HEK293 (cell line): ENCODE data around the gene AXL.

Experiments used
- CTCF ChIA-PET: fragments of 350-600 bp; formaldehyde crosslinking; extraction: SDS; loops from one replicate; lab custom pipeline; 2021; ENCODE audit warnings: antibody characterized with exemption; lab: Yijun Ruan, JAX
- POLR2A ChIA-PET: fragments of 300-600 bp; formaldehyde crosslinking; extraction: SDS; loops from one replicate; lab custom pipeline; 2020; ENCODE audit warnings: antibody characterized with exemption, inconsistent platforms; lab: Yijun Ruan, JAX
- H3K27ac ChIP-seq: fragments of 200-500 bp; sonication (Bioruptor generic); 2 replicates; pipeline ENCODE4 v1.5.1; 2014; ENCODE audit warnings: low read depth, low read length, control low read depth, inconsistent platforms; ENCODE audit errors: extremely low read depth
- H3K36me3 ChIP-seq, 2 experiments: fragments of 200-500 bp in 1 of 2; sonication (Bioruptor generic) in 1 of 2; 1 replicate in 1 of 2; 2 replicates in 1 of 2; pipeline ENCODE4 v1.5.1; 2014 to 2017; ENCODE audit warnings: inconsistent platforms in 2 of 2, low read length in 2 of 2; ENCODE audit not compliant: control insufficient read depth in 2 of 2, insufficient read depth in 1 of 2
- H3K4me1 ChIP-seq: fragments of 200-500 bp; sonication (Bioruptor generic); 2 replicates; pipeline ENCODE4 v1.5.1; 2014; ENCODE audit warnings: mild to moderate bottlenecking, low read length, inconsistent platforms; ENCODE audit not compliant: control insufficient read depth, insufficient read depth
- H3K4me3 ChIP-seq: 2 replicates; pipeline ENCODE4 v1.5.1; 2011; ENCODE audit warnings: low read depth, mild to moderate bottlenecking, control low read depth, low read length, moderate library complexity
- H3K9me3 ChIP-seq: fragments of 200-500 bp; sonication (Bioruptor generic); 2 replicates; pipeline ENCODE4 v1.5.1; 2014; ENCODE audit warnings: low read depth, low read length, inconsistent platforms; ENCODE audit not compliant: control insufficient read depth, insufficient read depth
- EGR2 ChIP-seq: fragments of 450-650 bp; formaldehyde crosslinking; IDR thresholded peaks from 2 replicates; pipeline ENCODE4 v1.5.1; 2016; ENCODE audit warnings: low read depth, missing biosample characterization, missing genetic modification characterization
- GFI1B ChIP-seq: fragments of 450-650 bp; formaldehyde crosslinking; IDR thresholded peaks from 2 replicates; pipeline ENCODE4 v1.5.1; 2016; ENCODE audit warnings: missing biosample characterization, missing genetic modification characterization
- GLIS1 ChIP-seq: fragments of 450-650 bp; formaldehyde crosslinking; IDR thresholded peaks from 2 replicates; pipeline ENCODE4 v1.5.1; 2016; ENCODE audit warnings: missing biosample characterization, missing genetic modification characterization
- IKZF3 ChIP-seq: fragments of 450-650 bp; IDR thresholded peaks from 2 replicates; pipeline ENCODE4 v1.5.0; 2018; ENCODE audit warnings: missing biosample characterization, mild to moderate bottlenecking, missing genetic modification characterization, moderate library complexity
- KLF16 ChIP-seq: fragments of 450-650 bp; formaldehyde crosslinking; IDR thresholded peaks from 2 replicates; pipeline ENCODE4 v1.5.1; 2017; ENCODE audit warnings: missing biosample characterization, missing genetic modification characterization
- OVOL3 ChIP-seq: fragments of 450-650 bp; formaldehyde crosslinking; IDR thresholded peaks from 2 replicates; pipeline ENCODE4 v1.5.1; 2016; ENCODE audit warnings: missing biosample characterization, missing genetic modification characterization
- TRIM28 ChIP-seq: IDR thresholded peaks from 2 replicates; pipeline ENCODE4 v1.6.1; 2011; ENCODE audit warnings: low read length, control low read depth, borderline replicate concordance
- ZBTB17 ChIP-seq: fragments of 450-650 bp; formaldehyde crosslinking; IDR thresholded peaks from 2 replicates; pipeline ENCODE4 v1.5.1; 2016; ENCODE audit warnings: missing biosample characterization, missing genetic modification characterization
- ZBTB21 ChIP-seq: fragments of 450-650 bp; formaldehyde crosslinking; IDR thresholded peaks from 2 replicates; pipeline ENCODE4 v1.5.1; 2017; ENCODE audit warnings: missing biosample characterization, missing genetic modification characterization
- ZNF10 ChIP-seq: fragments of 450-650 bp; formaldehyde crosslinking; IDR thresholded peaks from 2 replicates; pipeline ENCODE4 v1.5.1; 2017; ENCODE audit warnings: missing biosample characterization, missing genetic modification characterization
- ZNF121 ChIP-seq: fragments of 450-650 bp; formaldehyde crosslinking; IDR thresholded peaks from 2 replicates; pipeline ENCODE4 v1.5.1; 2016; ENCODE audit warnings: missing biosample characterization, missing genetic modification characterization
- ZNF146 ChIP-seq: fragments of 450-650 bp; formaldehyde crosslinking; IDR thresholded peaks from 2 replicates; pipeline ENCODE4 v1.5.1; 2016; ENCODE audit warnings: missing biosample characterization, missing genetic modification characterization
- ZNF155 ChIP-seq: fragments of 450-650 bp; formaldehyde crosslinking; IDR thresholded peaks from 2 replicates; pipeline ENCODE4 v1.5.1; 2016; ENCODE audit warnings: missing biosample characterization, missing genetic modification characterization
- ZNF175 ChIP-seq: fragments of 450-650 bp; formaldehyde crosslinking; IDR thresholded peaks from 2 replicates; pipeline ENCODE4 v1.5.1; 2016; ENCODE audit warnings: missing biosample characterization, missing genetic modification characterization
- ZNF19 ChIP-seq: fragments of 450-650 bp; formaldehyde crosslinking; IDR thresholded peaks from 2 replicates; pipeline ENCODE4; 2016; ENCODE audit warnings: missing biosample characterization, missing genetic modification characterization, low read depth
- ZNF239 ChIP-seq: fragments of 450-650 bp; formaldehyde crosslinking; IDR thresholded peaks from 2 replicates; pipeline ENCODE4 v1.5.1; 2016; ENCODE audit warnings: missing biosample characterization, missing genetic modification characterization
- ZNF248 ChIP-seq: fragments of 450-650 bp; formaldehyde crosslinking; IDR thresholded peaks from 2 replicates; pipeline ENCODE4 v1.5.1; 2017; ENCODE audit warnings: missing biosample characterization, missing genetic modification characterization
- ZNF311 ChIP-seq: fragments of 450-650 bp; formaldehyde crosslinking; IDR thresholded peaks from 2 replicates; pipeline ENCODE4 v1.5.1; 2017; ENCODE audit warnings: missing biosample characterization, missing genetic modification characterization, borderline replicate concordance
- ZNF341 ChIP-seq: fragments of 450-650 bp; formaldehyde crosslinking; IDR thresholded peaks from 2 replicates; pipeline ENCODE4; 2016; ENCODE audit warnings: low read depth, missing biosample characterization, missing genetic modification characterization
- ZNF354C ChIP-seq: fragments of 450-650 bp; formaldehyde crosslinking; IDR thresholded peaks from 2 replicates; pipeline ENCODE4 v1.5.1; 2016; ENCODE audit warnings: missing biosample characterization, missing genetic modification characterization, low read depth, borderline replicate concordance
- ZNF394 ChIP-seq: fragments of 450-650 bp; formaldehyde crosslinking; IDR thresholded peaks from 2 replicates; pipeline ENCODE4 v1.5.1; 2016; ENCODE audit warnings: missing biosample characterization, missing genetic modification characterization, mild to moderate bottlenecking, moderate library complexity, borderline replicate concordance
- ZNF423 ChIP-seq: fragments of 450-650 bp; formaldehyde crosslinking; IDR thresholded peaks from 2 replicates; pipeline ENCODE4 v1.5.1; 2016; ENCODE audit warnings: missing biosample characterization, missing genetic modification characterization
- ZNF558 ChIP-seq: fragments of 450-650 bp; formaldehyde crosslinking; IDR thresholded peaks from 2 replicates; pipeline ENCODE4 v1.5.1; 2016; ENCODE audit warnings: missing biosample characterization, missing genetic modification characterization
- ZNF560 ChIP-seq: fragments of 450-650 bp; formaldehyde crosslinking; IDR thresholded peaks from 2 replicates; pipeline ENCODE4 v1.5.1; 2017; ENCODE audit warnings: missing biosample characterization, missing genetic modification characterization, borderline replicate concordance
- ZNF623 ChIP-seq: fragments of 450-650 bp; formaldehyde crosslinking; IDR thresholded peaks from 2 replicates; pipeline ENCODE4 v1.5.1; 2016; ENCODE audit warnings: missing biosample characterization, missing genetic modification characterization
- ZNF768 ChIP-seq: fragments of 450-650 bp; formaldehyde crosslinking; IDR thresholded peaks from 2 replicates; pipeline ENCODE4 v1.5.1; 2018; ENCODE audit warnings: missing biosample characterization, mild to moderate bottlenecking, missing genetic modification characterization
- ZNF777 ChIP-seq: fragments of 450-650 bp; formaldehyde crosslinking; IDR thresholded peaks from 2 replicates; pipeline ENCODE4 v1.5.1; 2017; ENCODE audit warnings: missing biosample characterization, missing genetic modification characterization, borderline replicate concordance
- TF ChIP-seq, protein P1 (sequence below): fragments of 450-650 bp; formaldehyde crosslinking; IDR thresholded peaks from 2 replicates; pipeline ENCODE4 v1.5.1; 2016; ENCODE audit warnings: missing biosample characterization, missing genetic modification characterization, low read depth
- TF ChIP-seq, protein P2 (sequence below): fragments of 450-650 bp; formaldehyde crosslinking; IDR thresholded peaks from 2 replicates; pipeline ENCODE4 v1.5.1; 2017; ENCODE audit warnings: missing biosample characterization, missing genetic modification characterization
- TF ChIP-seq, protein P3 (sequence below): fragments of 450-650 bp; formaldehyde crosslinking; IDR thresholded peaks from 2 replicates; pipeline ENCODE4 v1.5.1; 2016; ENCODE audit warnings: missing biosample characterization, missing genetic modification characterization
- TF ChIP-seq, protein P4 (sequence below): fragments of 450-650 bp; formaldehyde crosslinking; IDR thresholded peaks from 2 replicates; pipeline ENCODE4 v1.5.1; 2016; ENCODE audit warnings: missing biosample characterization, missing genetic modification characterization

AXL gene

DNA sequence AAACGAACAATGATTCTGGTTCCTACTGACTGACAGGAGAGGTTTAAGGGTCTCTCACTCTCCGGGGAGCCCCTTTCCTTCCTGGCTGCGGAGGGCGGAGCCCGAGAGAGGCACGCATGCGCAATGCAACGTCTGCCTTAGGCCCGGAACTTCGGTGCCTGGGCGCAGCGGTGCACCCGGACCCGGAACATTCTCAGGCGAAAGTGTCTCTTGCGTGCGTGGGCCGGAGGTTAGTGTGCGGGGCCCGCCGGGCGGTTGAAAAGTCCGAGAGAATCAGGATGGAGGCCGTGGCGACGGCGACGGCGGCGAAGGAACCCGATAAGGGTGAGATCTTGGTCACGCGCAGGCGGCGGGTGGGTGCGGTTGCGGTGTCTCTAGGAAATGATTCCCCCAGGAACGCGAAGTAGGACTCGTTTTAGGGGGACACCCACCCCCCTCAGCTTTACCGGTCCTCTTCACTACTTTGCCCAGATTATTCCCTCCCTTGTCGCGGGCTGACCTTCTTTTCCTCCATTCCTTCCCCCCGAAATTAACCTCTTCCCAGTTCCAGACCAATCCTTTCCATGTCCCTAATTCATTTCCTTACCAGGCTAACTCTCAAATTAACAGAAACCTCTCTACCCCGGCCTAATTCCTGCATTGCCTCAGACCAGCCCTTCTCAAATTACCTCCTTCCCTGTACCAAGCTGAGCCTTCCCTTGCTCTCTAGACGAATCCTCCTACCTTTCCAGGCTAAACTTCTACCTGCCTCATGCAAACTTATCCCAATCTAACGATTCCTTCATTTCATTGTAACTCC is 91.2 kb downstream of the AXL start, which contains the start of gene CCDC97:
CCDC97 (plus strand) TSS at position 140 of the 799 bp plus-strand sequence; CDS start at position 279, 139 bp downstream.
- ChIA-PET CTCF (interaction anchor here (0.6 to 1.9 kb wide), 10 partner anchors 11 to 652 kb away, joined by 3 to 6 read pairs (median 4); no protein-coding TSS in a partner anchor), POLR2A (interaction anchor here (0.8 to 2.1 kb wide), 6 partner anchors 15 to 126 kb away, joined by 3 to 9 read pairs (median 4); partner anchors contain the start of genes B9D2 and HNRNPUL1)
- Histone ChIP-seq H3K4me3 (peak within 1 kb of the TSS; percentile 77), H3K9me3 (no peaks in the 10 kb centered on the region), H3K4me1 (peaks cover 20% of the 10 kb centered on the region), H3K36me3 (peaks cover 56 to 66% of the 10 kb centered on the region in 2 experiments), H3K27ac (peak within 1 kb of the TSS; percentile 98)
- TF ChIP-seq ZNF248 (tag by site-specific recombination) (no peak), ZNF560 (tag by site-specific recombination) (no peak), ZNF146 (tag by site-specific recombination) (peak; percentile 81), ZNF19 (tag by site-specific recombination) (no peak), ZNF354C (no peak), ZNF423 (tag by site-specific recombination) (peak; percentile 74), ZNF341 (tag by site-specific recombination) (peak; percentile 67), ZNF175 (tag by site-specific recombination) (no peak), ZNF155 (tag by site-specific recombination) (0 out of 2 replicates have a peak, but pooled peaks have one; percentile 10), ZNF558 (tag by site-specific recombination) (peak; percentile 82), ZNF311 (no peak), IKZF3 (0 out of 2 replicates have a peak, but pooled peaks have one; percentile 9), GLIS1 (tag by site-specific recombination) (peak; percentile 98), ZNF394 (tag by site-specific recombination) (peak; percentile 91), KLF16 (tag by site-specific recombination) (peak; percentile 100), TRIM28 (peak; percentile 97), GFI1B (tag by site-specific recombination) (peak; percentile 66), OVOL3 (tag by site-specific recombination) (peak; percentile 97), ZBTB21 (tag by site-specific recombination) (peak; percentile 92), ZBTB17 (tag by site-specific recombination) (peak; percentile 91), EGR2 (tag by site-specific recombination) (peak; percentile 94), ZNF121 (tag by site-specific recombination) (peak; percentile 86), ZNF623 (tag by site-specific recombination) (peak; percentile 73), ZNF777 (peak; percentile 97), ZNF768 (peak; percentile 28; the same call in 1 of the 2 replicates), ZNF239 (tag by site-specific recombination) (peak; percentile 92), ZNF10 (peak; percentile 94)
- TF ChIP-seq, protein P1, sequence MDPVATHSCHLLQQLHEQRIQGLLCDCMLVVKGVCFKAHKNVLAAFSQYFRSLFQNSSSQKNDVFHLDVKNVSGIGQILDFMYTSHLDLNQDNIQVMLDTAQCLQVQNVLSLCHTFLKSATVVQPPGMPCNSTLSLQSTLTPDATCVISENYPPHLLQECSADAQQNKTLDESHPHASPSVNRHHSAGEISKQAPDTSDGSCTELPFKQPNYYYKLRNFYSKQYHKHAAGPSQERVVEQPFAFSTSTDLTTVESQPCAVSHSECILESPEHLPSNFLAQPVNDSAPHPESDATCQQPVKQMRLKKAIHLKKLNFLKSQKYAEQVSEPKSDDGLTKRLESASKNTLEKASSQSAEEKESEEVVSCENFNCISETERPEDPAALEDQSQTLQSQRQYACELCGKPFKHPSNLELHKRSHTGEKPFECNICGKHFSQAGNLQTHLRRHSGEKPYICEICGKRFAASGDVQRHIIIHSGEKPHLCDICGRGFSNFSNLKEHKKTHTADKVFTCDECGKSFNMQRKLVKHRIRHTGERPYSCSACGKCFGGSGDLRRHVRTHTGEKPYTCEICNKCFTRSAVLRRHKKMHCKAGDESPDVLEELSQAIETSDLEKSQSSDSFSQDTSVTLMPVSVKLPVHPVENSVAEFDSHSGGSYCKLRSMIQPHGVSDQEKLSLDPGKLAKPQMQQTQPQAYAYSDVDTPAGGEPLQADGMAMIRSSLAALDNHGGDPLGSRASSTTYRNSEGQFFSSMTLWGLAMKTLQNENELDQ (tag by site-specific recombination) = peak; percentile 60; the same call in 1 of the 2 replicates
- TF ChIP-seq, protein P2, sequence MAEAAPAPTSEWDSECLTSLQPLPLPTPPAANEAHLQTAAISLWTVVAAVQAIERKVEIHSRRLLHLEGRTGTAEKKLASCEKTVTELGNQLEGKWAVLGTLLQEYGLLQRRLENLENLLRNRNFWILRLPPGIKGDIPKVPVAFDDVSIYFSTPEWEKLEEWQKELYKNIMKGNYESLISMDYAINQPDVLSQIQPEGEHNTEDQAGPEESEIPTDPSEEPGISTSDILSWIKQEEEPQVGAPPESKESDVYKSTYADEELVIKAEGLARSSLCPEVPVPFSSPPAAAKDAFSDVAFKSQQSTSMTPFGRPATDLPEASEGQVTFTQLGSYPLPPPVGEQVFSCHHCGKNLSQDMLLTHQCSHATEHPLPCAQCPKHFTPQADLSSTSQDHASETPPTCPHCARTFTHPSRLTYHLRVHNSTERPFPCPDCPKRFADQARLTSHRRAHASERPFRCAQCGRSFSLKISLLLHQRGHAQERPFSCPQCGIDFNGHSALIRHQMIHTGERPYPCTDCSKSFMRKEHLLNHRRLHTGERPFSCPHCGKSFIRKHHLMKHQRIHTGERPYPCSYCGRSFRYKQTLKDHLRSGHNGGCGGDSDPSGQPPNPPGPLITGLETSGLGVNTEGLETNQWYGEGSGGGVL (tag by site-specific recombination) = peak; percentile 87
- TF ChIP-seq, protein P3, sequence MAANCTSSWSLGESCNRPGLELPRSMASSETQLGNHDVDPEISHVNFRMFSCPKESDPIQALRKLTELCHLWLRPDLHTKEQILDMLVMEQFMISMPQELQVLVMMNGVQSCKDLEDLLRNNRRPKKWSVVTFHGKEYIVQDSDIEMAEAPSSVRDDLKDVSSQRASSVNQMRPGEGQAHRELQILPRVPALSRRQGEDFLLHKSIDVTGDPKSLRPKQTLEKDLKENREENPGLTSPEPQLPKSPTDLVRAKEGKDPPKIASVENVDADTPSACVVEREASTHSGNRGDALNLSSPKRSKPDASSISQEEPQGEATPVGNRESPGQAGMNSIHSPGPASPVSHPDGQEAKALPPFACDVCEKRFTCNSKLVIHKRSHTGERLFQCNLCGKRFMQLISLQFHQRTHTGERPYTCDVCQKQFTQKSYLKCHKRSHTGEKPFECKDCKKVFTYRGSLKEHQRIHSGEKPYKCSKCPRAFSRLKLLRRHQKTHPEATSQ (tag by site-specific recombination) = peak; percentile 99
- TF ChIP-seq, protein P4, sequence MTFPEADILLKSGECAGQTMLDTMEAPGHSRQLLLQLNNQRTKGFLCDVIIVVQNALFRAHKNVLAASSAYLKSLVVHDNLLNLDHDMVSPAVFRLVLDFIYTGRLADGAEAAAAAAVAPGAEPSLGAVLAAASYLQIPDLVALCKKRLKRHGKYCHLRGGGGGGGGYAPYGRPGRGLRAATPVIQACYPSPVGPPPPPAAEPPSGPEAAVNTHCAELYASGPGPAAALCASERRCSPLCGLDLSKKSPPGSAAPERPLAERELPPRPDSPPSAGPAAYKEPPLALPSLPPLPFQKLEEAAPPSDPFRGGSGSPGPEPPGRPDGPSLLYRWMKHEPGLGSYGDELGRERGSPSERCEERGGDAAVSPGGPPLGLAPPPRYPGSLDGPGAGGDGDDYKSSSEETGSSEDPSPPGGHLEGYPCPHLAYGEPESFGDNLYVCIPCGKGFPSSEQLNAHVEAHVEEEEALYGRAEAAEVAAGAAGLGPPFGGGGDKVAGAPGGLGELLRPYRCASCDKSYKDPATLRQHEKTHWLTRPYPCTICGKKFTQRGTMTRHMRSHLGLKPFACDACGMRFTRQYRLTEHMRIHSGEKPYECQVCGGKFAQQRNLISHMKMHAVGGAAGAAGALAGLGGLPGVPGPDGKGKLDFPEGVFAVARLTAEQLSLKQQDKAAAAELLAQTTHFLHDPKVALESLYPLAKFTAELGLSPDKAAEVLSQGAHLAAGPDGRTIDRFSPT = peak; percentile 51; the same call in 1 of the 2 replicates
